Right lobe of liver (tissue), 4 donors: ENCODE data around the gene RBMS3.

Experiments used
- POLR2A ChIP-seq: fragments of 450-650 bp; IDR thresholded peaks from one replicate; pipeline ENCODE4 v1.6.1; 2017; ENCODE audit warnings: antibody characterized with exemption, mild to moderate bottlenecking
- TF ChIP-seq, protein P1 (sequence below), 4 donors: fragments of 200-600 bp in 3 of 4; fragments of 450-650 bp in 1 of 4; IDR thresholded peaks; one replicate each; pipeline versions ENCODE4 v1.5.1 to v1.8.0; 2016 to 2022; ENCODE audit warnings: antibody characterized with exemption in 4 of 4, mild to moderate bottlenecking in 2 of 4
- donor health status: DM: no; HTN: no; CAD: no.
- donor health status: DM: no; HTN: no; CAD: no.
- donor health status: DM: no; HTN: yes; CAD: no.

GRCh38 chr3:29777869-29778268 is 497.0 kb downstream of the RBMS3 start:
- TF ChIP-seq, protein P1, sequence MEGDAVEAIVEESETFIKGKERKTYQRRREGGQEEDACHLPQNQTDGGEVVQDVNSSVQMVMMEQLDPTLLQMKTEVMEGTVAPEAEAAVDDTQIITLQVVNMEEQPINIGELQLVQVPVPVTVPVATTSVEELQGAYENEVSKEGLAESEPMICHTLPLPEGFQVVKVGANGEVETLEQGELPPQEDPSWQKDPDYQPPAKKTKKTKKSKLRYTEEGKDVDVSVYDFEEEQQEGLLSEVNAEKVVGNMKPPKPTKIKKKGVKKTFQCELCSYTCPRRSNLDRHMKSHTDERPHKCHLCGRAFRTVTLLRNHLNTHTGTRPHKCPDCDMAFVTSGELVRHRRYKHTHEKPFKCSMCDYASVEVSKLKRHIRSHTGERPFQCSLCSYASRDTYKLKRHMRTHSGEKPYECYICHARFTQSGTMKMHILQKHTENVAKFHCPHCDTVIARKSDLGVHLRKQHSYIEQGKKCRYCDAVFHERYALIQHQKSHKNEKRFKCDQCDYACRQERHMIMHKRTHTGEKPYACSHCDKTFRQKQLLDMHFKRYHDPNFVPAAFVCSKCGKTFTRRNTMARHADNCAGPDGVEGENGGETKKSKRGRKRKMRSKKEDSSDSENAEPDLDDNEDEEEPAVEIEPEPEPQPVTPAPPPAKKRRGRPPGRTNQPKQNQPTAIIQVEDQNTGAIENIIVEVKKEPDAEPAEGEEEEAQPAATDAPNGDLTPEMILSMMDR (IDR thresholded peaks at IDR 0.05) = no peak
- TF ChIP-seq POLR2A = no peak
